ENCODE results near the gene TGFB1. TPM values are rescaled to one million over a fixed set of nuclear protein-coding genes. Genes with fewer than 3 reads are reported as not detected.

Gene TGFB1
- total and polyA plus RNA-seq, 2 of the 13 experiments (the other 11 are each of a cell fraction or from before 2014, with no cell fraction given), result 4.1 to 5.4 TPM

DNA sequence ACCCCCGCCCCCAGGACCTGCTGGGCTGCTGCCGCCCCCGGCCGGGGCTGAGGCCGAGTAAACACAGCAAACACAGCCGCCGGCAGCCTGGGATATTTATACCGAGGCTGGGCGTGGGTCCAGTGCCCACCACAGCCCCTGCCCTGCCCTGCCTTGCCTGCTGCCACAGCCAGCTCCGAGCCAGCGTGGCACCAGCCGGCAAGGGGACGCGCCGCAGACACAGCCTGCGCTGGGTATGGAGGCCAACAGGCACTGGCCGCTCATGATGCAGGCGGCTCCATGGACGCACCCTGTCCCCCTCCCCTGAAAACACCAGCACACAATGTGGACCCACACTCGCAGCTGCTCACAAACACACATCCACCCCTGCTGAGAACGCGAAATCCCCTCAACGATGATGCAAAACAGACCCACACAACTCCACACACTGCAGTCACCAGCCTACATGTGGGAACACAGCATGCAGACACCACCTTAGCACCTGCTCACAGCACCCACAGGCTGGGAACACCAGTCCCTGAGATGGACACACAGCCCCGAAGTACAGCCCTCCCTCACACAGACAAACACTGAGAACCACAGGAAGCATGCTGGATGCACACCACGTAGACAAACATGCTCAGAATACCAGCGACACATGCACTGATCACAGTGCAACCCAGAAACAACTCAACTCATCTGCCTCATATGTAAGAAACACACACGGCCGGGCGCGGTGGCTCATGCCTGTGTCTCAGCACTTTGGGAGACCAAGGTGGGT, 27.6 kb downstream of the TGFB1 start (continued):
- TF ChIP-seq ARID5B (CRISPR knock-in tag; IDR thresholded peaks at IDR 0.05), result no peak; the same call in 1 of the 2 replicates
- no peak for TF ChIP-seq PPARG (CRISPR knock-in tag; conservative IDR thresholded peaks at IDR 0.05)
- peak; percentile 33; the same call in 1 of the 2 replicates for TF ChIP-seq MTA1 (CRISPR knock-in tag; IDR thresholded peaks at IDR 0.05; ENCODE audit: borderline replicate concordance)
- no peak for TF ChIP-seq KMT2B (CRISPR knock-in tag; IDR thresholded peaks at IDR 0.05)
- no peak for TF ChIP-seq ZNF292 (CRISPR knock-in tag; IDR thresholded peaks at IDR 0.05; ENCODE audit: borderline replicate concordance, low read depth)
- TF ChIP-seq MEF2D (CRISPR knock-in tag; IDR thresholded peaks at IDR 0.05), result 0 out of 2 replicates have a peak, but pooled peaks have one; percentile 30
- no peak for TF ChIP-seq MXD1 (CRISPR knock-in tag; IDR thresholded peaks at IDR 0.05)
- TF ChIP-seq TERF1 (CRISPR knock-in tag; IDR thresholded peaks at IDR 0.05), result no peak
- TF ChIP-seq YY1 (IDR thresholded peaks at IDR 0.05; ENCODE audit: insufficient read depth, insufficient replicate concordance, low read depth, low read length), result no peak
- TF ChIP-seq, protein P1, sequence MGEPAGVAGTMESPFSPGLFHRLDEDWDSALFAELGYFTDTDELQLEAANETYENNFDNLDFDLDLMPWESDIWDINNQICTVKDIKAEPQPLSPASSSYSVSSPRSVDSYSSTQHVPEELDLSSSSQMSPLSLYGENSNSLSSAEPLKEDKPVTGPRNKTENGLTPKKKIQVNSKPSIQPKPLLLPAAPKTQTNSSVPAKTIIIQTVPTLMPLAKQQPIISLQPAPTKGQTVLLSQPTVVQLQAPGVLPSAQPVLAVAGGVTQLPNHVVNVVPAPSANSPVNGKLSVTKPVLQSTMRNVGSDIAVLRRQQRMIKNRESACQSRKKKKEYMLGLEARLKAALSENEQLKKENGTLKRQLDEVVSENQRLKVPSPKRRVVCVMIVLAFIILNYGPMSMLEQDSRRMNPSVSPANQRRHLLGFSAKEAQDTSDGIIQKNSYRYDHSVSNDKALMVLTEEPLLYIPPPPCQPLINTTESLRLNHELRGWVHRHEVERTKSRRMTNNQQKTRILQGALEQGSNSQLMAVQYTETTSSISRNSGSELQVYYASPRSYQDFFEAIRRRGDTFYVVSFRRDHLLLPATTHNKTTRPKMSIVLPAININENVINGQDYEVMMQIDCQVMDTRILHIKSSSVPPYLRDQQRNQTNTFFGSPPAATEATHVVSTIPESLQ (CRISPR knock-in tag; conservative IDR thresholded peaks at IDR 0.05), result no peak
- no peak for TF ChIP-seq RCOR2 (CRISPR knock-in tag; IDR thresholded peaks at IDR 0.05)
- no peak for TF ChIP-seq ZNF589 (CRISPR knock-in tag; conservative IDR thresholded peaks at IDR 0.05)
- no peak for TF ChIP-seq TSC22D2 (CRISPR knock-in tag; IDR thresholded peaks at IDR 0.05; ENCODE audit: borderline replicate concordance)
- TF ChIP-seq, protein P2, sequence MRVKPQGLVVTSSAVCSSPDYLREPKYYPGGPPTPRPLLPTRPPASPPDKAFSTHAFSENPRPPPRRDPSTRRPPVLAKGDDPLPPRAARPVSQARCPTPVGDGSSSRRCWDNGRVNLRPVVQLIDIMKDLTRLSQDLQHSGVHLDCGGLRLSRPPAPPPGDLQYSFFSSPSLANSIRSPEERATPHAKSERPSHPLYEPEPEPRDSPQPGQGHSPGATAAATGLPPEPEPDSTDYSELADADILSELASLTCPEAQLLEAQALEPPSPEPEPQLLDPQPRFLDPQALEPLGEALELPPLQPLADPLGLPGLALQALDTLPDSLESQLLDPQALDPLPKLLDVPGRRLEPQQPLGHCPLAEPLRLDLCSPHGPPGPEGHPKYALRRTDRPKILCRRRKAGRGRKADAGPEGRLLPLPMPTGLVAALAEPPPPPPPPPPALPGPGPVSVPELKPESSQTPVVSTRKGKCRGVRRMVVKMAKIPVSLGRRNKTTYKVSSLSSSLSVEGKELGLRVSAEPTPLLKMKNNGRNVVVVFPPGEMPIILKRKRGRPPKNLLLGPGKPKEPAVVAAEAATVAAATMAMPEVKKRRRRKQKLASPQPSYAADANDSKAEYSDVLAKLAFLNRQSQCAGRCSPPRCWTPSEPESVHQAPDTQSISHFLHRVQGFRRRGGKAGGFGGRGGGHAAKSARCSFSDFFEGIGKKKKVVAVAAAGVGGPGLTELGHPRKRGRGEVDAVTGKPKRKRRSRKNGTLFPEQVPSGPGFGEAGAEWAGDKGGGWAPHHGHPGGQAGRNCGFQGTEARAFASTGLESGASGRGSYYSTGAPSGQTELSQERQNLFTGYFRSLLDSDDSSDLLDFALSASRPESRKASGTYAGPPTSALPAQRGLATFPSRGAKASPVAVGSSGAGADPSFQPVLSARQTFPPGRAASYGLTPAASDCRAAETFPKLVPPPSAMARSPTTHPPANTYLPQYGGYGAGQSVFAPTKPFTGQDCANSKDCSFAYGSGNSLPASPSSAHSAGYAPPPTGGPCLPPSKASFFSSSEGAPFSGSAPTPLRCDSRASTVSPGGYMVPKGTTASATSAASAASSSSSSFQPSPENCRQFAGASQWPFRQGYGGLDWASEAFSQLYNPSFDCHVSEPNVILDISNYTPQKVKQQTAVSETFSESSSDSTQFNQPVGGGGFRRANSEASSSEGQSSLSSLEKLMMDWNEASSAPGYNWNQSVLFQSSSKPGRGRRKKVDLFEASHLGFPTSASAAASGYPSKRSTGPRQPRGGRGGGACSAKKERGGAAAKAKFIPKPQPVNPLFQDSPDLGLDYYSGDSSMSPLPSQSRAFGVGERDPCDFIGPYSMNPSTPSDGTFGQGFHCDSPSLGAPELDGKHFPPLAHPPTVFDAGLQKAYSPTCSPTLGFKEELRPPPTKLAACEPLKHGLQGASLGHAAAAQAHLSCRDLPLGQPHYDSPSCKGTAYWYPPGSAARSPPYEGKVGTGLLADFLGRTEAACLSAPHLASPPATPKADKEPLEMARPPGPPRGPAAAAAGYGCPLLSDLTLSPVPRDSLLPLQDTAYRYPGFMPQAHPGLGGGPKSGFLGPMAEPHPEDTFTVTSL (CRISPR knock-in tag; IDR thresholded peaks at IDR 0.05; ENCODE audit: borderline replicate concordance), result no peak
- peak in 1 of 2 experiments; percentile 32; a peak in 1 of 4 replicates for TF ChIP-seq POLR2A (IDR thresholded peaks at IDR 0.05; ENCODE audit: insufficient read depth in 1 of 2, low read depth in 2 of 2, low read length in 2 of 2)

Measured in HepG2 (cell line).